OCI-LY7 (cell line): ENCODE measurements around the gene SLC26A8.

Source experiments
- EZH2phosphoT487 ChIP-seq: fragments of 200-600 bp; sonication (generic); IDR thresholded peaks from 2 replicates; pipeline ENCODE4 v1.6.1; 2018; ENCODE audit warnings: low read depth, borderline replicate concordance, mild to moderate bottlenecking, mixed run types, antibody characterized with exemption, low read length, moderate library complexity, mixed read lengths
- TF ChIP-seq, protein P1 (sequence below): fragments of 200-600 bp; sonication (generic); conservative IDR thresholded peaks from 2 replicates; pipeline ENCODE4 v1.5.1; 2014; ENCODE audit warnings: mild to moderate bottlenecking, antibody characterized with exemption, low read length, moderate library complexity, mixed read lengths

- TF ChIP-seq, protein P1, sequence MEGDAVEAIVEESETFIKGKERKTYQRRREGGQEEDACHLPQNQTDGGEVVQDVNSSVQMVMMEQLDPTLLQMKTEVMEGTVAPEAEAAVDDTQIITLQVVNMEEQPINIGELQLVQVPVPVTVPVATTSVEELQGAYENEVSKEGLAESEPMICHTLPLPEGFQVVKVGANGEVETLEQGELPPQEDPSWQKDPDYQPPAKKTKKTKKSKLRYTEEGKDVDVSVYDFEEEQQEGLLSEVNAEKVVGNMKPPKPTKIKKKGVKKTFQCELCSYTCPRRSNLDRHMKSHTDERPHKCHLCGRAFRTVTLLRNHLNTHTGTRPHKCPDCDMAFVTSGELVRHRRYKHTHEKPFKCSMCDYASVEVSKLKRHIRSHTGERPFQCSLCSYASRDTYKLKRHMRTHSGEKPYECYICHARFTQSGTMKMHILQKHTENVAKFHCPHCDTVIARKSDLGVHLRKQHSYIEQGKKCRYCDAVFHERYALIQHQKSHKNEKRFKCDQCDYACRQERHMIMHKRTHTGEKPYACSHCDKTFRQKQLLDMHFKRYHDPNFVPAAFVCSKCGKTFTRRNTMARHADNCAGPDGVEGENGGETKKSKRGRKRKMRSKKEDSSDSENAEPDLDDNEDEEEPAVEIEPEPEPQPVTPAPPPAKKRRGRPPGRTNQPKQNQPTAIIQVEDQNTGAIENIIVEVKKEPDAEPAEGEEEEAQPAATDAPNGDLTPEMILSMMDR: no peak
- TF ChIP-seq EZH2phosphoT487: no peak
These were observed 24.0 kb downstream of the SLC26A8 start for GRCh38 chr6:36000451-36000850.
